Measurements from ENCODE around the gene EFEMP1. TPM values are rescaled to one million over a fixed set of nuclear protein-coding genes. Genes with fewer than 3 reads are reported as not detected.
A peak's percentile ranks its signal among the peaks of the same experiment; 100 is the strongest.

EFEMP1 gene
- total RNA-seq, 4 donors from 2014 or later, result 379 to 821 (median 437) TPM

DNA sequence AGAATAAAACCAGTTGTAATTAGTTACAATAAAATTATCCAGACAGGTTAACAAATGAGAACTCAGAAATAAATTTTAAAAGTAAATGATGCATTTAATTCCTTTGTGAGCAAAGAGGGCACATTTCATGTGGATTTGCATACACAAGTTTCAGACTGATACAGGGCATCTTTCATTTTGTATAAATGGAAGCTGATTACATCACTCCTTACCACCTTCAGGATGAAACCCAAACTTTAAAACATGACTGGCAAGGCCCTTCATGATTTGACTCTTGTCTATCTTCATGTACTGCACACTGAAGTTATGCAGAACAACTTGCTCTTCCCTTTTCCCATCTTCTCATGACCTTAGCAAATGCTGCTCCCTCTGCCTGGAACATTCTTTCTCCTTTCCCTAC is 26.9 kb downstream of the EFEMP1 start:
- TF ChIP-seq POLR2A (IDR thresholded peaks at IDR 0.05) (no peak), CTCF (IDR thresholded peaks at IDR 0.05) (no peak)

GRCh38 chr2:55894720-55895119 is 28.9 kb downstream of the EFEMP1 start:
- TF ChIP-seq CTCF (IDR thresholded peaks at IDR 0.05) (no peak), POLR2A (IDR thresholded peaks at IDR 0.05) (no peak)
- Histone ChIP-seq H3K27me3 (no peaks in the 10 kb centered on the region), H3K36me3 (no peaks in the 10 kb centered on the region), H3K27ac (no peak overlapping the region), H3K4me1 (no peaks in the 10 kb centered on the region), H3K4me3 (replicated peaks in 1 of 3) (no peak overlapping the region), H3K9me3 (no peaks in the 10 kb centered on the region)
- intact Hi-C loops (cut with DNase I), result no loop called here
- WGBS, 2 donors, result 85 to 95% methylated on average over 2 of the region's 2 CpGs
- no peak for DNase-seq

More for the DNA sequence above, 26.9 kb downstream of the EFEMP1 start:
- intact Hi-C loops (cut with DNase I), result no loop called here
- Histone ChIP-seq H3K27ac (no peak overlapping the region), H3K4me1 (peaks cover 3 to 4% of the 10 kb centered on the region in 2 donors), H3K27me3 (no peaks in the 10 kb centered on the region), H3K4me3 (replicated peaks in 1 of 3) (no peak overlapping the region), H3K36me3 (no peaks in the 10 kb centered on the region), H3K9me3 (no peaks in the 10 kb centered on the region)
- no peak for DNase-seq

DNA sequence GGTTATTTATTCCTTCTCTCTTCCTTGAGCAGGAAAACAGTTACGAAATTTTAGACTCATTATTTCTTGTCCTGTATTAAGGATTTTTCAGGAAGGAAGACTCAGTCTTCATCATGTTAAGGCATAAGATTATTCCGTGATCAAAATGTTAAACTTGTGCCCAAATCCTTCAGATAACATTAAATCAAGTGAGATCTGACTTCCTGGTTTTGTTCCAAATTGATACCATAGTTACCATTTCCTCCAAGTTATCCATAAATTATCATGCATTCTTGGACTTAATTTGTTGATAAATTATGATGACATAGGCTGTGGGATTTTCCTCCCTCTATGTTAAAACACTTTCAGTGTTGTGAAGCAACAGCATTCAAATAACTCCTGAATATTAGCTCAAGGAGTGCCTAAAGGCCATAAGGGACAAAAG is 31.9 kb downstream of the EFEMP1 start:
- Histone ChIP-seq H3K9me3 (no peaks in the 10 kb centered on the region), H3K4me3 (replicated peaks in 1 of 3) (no peak overlapping the region), H3K27me3 (no peaks in the 10 kb centered on the region), H3K36me3 (no peaks in the 10 kb centered on the region), H3K27ac (no peak overlapping the region), H3K4me1 (peaks cover 11 to 19% of the 10 kb centered on the region in 2 donors)
- TF ChIP-seq POLR2A (IDR thresholded peaks at IDR 0.05) (no peak), CTCF (IDR thresholded peaks at IDR 0.05) (no peak)
- no peak for DNase-seq
- intact Hi-C loops (cut with DNase I), result no loop called here
- WGBS, 2 donors, result 68 to 80% methylated on average over 2 of the region's 2 CpGs

- no peak for DNase-seq
- Histone ChIP-seq H3K4me3 (replicated peaks in 1 of 3) (no peak overlapping the region), H3K36me3 (no peaks in the 10 kb centered on the region), H3K4me1 (peaks cover 11 to 29% of the 10 kb centered on the region in 2 donors), H3K27ac (peak overlapping the region in 2 of 3 donors; percentile 63 to 64), H3K27me3 (no peaks in the 10 kb centered on the region), H3K9me3 (no peaks in the 10 kb centered on the region)
- WGBS, 2 donors, result 79 to 89% methylated on average over 3 of the region's 3 CpGs
- no peak for TF ChIP-seq CTCF (IDR thresholded peaks at IDR 0.05)
- no peak for TF ChIP-seq POLR2A (IDR thresholded peaks at IDR 0.05)
- intact Hi-C loops (cut with DNase I), result no loop called here
Observed at GRCh38 chr2:55888936-55889335, 34.6 kb downstream of the EFEMP1 start.

DNA sequence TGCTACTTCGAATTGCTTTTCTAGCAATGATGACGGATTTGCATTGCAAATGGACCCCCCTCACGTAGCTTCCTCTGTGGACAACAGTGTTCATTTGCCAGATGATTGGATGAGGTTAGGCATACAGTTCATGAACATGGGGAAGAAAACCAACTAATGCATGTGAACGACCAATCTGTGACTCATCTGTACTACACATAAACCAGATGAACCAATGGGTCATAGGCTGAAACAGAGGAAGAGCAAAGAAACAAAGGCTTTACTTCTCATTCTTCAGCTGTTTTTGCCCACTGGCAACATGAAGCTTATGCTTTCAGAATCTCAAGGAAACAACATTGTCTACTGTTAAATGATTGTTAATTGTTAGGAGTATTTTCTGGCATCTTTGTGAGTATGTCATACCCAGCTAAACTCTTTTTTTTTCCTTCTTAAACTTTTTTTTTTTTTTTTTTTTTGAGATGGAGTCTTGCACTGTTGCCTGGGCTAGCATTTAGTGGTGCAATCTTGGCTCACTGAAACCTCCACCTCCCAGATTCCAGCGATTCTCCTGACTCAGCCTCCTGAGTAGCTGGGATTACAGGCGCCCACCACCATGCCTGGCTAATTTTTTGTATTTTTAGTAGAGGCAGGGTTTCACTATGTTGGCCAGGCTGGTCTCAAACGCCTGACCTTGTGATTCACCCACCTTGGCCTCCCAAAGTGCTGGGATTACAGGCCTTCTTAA is 35.5 kb downstream of the EFEMP1 start:
- intact Hi-C loops (cut with DNase I), result no loop called here
- H3K9me3 ChIP-seq, result no peaks in the 10 kb centered on the region
- peaks cover 11 to 29% of the 10 kb centered on the region in 2 donors for H3K4me1 ChIP-seq
- no peak overlapping the region for H3K4me3 ChIP-seq (replicated peaks in 1 of 3)
- peak overlapping the region; percentile 43 to 64 (median 63) for H3K27ac ChIP-seq
- H3K27me3 ChIP-seq, result no peaks in the 10 kb centered on the region
- H3K36me3 ChIP-seq, result no peaks in the 10 kb centered on the region
- TF ChIP-seq POLR2A (IDR thresholded peaks at IDR 0.05) (no peak), CTCF (IDR thresholded peaks at IDR 0.05) (no peak)
- 79 to 87% methylated on average over 7 of the region's 7 CpGs for WGBS, 2 donors
- DNase-seq, result no peak

Data from thyroid gland (tissue), 4 donors.